ENCODE results near the gene NPHP1. TPM values are rescaled to one million over a fixed set of nuclear protein-coding genes. Genes with fewer than 3 reads are reported as not detected.
"Not testable (repeated sequence)": the region's sequence is repeated elsewhere in the genome, so short reads cannot be mapped to it uniquely, and the experiment has no call there.

Gene NPHP1
- total RNA-seq, 1 donor from 2014 or later = 3.1 TPM

- no peak overlapping the region for H3K4me3 ChIP-seq (ENCODE audit: low read depth, low read length)
- TF ChIP-seq, protein P1, sequence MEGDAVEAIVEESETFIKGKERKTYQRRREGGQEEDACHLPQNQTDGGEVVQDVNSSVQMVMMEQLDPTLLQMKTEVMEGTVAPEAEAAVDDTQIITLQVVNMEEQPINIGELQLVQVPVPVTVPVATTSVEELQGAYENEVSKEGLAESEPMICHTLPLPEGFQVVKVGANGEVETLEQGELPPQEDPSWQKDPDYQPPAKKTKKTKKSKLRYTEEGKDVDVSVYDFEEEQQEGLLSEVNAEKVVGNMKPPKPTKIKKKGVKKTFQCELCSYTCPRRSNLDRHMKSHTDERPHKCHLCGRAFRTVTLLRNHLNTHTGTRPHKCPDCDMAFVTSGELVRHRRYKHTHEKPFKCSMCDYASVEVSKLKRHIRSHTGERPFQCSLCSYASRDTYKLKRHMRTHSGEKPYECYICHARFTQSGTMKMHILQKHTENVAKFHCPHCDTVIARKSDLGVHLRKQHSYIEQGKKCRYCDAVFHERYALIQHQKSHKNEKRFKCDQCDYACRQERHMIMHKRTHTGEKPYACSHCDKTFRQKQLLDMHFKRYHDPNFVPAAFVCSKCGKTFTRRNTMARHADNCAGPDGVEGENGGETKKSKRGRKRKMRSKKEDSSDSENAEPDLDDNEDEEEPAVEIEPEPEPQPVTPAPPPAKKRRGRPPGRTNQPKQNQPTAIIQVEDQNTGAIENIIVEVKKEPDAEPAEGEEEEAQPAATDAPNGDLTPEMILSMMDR (conservative IDR thresholded peaks at IDR 0.05; ENCODE audit: low read depth, low read length) = no peak
- no peak for DNase-seq (ENCODE audit: low read depth)
Observed at GRCh38 chr2:110219496-110220189, 14.8 kb upstream of the NPHP1 start.

DNA sequence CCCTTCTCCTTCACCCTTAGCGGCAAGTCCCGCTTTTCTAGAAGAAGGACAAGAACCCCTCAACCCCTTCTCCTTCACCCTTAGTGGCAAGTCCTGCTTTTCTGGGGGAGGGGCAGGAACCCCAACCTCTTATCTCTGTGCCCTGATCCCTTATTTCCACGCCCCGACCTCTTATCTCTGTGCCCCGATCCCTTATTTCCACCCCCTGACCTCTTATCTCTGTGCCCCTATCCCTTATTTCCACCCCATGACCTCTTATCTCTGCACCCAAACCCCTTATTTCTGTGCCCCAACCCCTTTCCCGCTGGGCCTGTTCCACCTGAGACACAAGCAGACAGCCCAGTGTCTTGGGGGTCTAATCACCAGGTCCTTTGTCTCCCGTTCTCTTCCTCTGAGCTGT, 14.1 kb upstream of the NPHP1 start:
- H3K4me3 ChIP-seq (ENCODE audit: low read depth, low read length); DNase-seq (ENCODE audit: low read depth): not testable (repeated sequence)

- TF ChIP-seq, protein P1 (conservative IDR thresholded peaks at IDR 0.05; ENCODE audit: low read depth, low read length) = no peak
- DNase-seq (ENCODE audit: low read depth) = no peak
- H3K4me3 ChIP-seq (ENCODE audit: low read depth, low read length) = no peak overlapping the region
Observed at GRCh38 chr2:110216803-110217202, 12.0 kb upstream of the NPHP1 start.

DNA sequence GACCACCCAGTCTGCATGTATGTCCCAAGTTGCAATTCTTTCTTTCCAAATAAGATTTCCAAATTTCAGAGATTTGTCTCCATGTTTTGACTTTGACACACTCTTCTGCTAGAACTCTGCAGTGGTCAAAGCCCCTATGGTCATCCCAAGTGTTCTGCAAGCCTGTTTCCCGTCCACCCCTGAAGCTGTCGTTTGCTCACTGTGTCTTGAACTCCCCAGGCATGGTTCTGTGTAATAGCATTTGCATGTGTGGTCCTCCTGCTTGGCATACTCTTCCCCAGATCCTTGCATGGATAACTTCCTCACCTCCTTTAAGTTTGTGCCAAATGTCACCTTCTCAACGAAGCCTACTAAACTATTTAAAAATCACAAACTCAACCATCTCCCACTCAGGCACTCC, 11.4 kb upstream of the NPHP1 start:
- DNase-seq (ENCODE audit: low read depth) = no peak

DNA sequence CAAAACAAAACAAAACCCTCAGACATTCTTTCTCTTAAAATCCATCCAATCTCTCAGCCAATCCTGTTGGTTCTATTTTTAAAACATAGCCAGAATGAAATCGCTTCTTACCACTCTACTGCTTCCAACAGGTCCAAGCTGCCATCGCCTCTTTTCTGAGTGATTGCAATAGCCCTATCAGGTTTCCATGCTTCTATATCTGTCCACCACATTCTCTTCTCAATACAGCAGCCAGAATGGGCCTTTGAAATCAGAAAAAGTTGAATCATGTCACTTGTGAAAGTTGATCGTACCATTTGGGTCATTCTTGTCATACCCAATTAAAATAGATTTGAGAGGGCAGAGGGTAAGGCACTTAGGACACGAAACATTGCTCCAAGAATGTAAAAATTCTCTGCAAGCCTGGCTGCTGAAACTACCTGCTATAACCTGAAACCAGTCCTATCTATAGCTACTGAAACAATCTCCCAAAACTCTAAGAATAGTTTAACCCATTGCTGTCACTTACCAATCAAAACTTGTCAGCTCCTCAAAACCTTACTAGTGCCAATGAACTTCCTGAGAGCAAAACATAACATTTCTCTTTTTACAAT, 10.8 kb upstream of the NPHP1 start:
- no peak overlapping the region for H3K4me3 ChIP-seq (ENCODE audit: low read depth, low read length)
- DNase-seq (ENCODE audit: low read depth) = no peak
- TF ChIP-seq, protein P1 (conservative IDR thresholded peaks at IDR 0.05; ENCODE audit: low read depth, low read length) = no peak

More for the DNA sequence above, 11.4 kb upstream of the NPHP1 start:
- no peak overlapping the region for H3K4me3 ChIP-seq (ENCODE audit: low read depth, low read length)
- TF ChIP-seq, protein P1 (conservative IDR thresholded peaks at IDR 0.05; ENCODE audit: low read depth, low read length) = no peak

GRCh38 chr2:110215091-110215490, 10.3 kb upstream of the NPHP1 start:
- TF ChIP-seq, protein P1 (conservative IDR thresholded peaks at IDR 0.05; ENCODE audit: low read depth, low read length) = no peak
- DNase-seq (ENCODE audit: low read depth) = no peak
- H3K4me3 ChIP-seq (ENCODE audit: low read depth, low read length) = no peak overlapping the region

DNA sequence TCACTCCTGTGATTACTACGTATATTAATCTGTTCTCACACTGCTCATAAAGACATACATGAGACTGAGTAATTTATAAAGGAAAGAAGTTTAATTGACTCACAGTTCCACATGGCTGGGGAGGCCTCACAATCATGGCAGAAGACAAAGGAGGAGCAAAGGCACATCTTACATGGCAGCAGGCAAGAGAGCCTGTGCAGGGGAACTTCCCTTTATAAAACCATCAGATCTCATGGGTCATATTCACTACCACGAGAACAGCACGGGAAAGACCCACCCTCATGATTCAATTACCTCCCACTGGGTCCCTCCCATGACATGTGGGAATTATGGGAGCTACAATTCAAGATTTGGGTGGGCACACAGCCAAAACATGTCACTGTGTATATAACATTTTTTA, 8.7 kb upstream of the NPHP1 start:
- DNase-seq (ENCODE audit: low read depth); H3K4me3 ChIP-seq (ENCODE audit: low read depth, low read length): not testable (repeated sequence)

All from epithelial cell of proximal tubule (primary cell).